H9 (cell line): ENCODE data around the gene GIT2. TPM values are rescaled to one million over a fixed set of nuclear protein-coding genes. Genes with fewer than 3 reads are reported as not detected.

Experiments used
- DNase-seq: peaks from one replicate; pipeline ENCODE4 v3.0.0-alpha.2; 2017
- H2AFZ ChIP-seq: one replicate; pipeline ENCODE4 v1.6.1; 2013; ENCODE audit warnings: mild to moderate bottlenecking, low read length, control low read depth, moderate library complexity
- H2AK5ac ChIP-seq: 2 replicates; pipeline ENCODE4 v1.6.1; 2013; ENCODE audit warnings: low read length, control low read depth, mixed read lengths; ENCODE audit not compliant: insufficient read length
- H2BK120ac ChIP-seq: one replicate; pipeline ENCODE4 v1.6.1; 2013; ENCODE audit warnings: low read depth, mild to moderate bottlenecking, low read length, control low read depth, inconsistent platforms; ENCODE audit not compliant: poor library complexity, severe bottlenecking
- H2BK12ac ChIP-seq: 2 replicates; pipeline ENCODE4 v1.6.1; 2013; ENCODE audit warnings: low read length, control low read depth, mixed read lengths, low read depth; ENCODE audit not compliant: insufficient read length
- H2BK15ac ChIP-seq: 2 replicates; pipeline ENCODE4 v1.6.1; 2013; ENCODE audit warnings: low read depth, low read length, control low read depth
- H2BK20ac ChIP-seq: one replicate; pipeline ENCODE4 v1.6.1; 2013; ENCODE audit warnings: low read depth, mild to moderate bottlenecking, low read length, control low read depth, inconsistent platforms; ENCODE audit not compliant: poor library complexity, severe bottlenecking
- H2BK5ac ChIP-seq: 2 replicates; pipeline ENCODE4 v1.6.1; 2013; ENCODE audit warnings: low read length, control low read depth, mixed read lengths; ENCODE audit not compliant: insufficient read length
- H3K14ac ChIP-seq: 2 replicates; pipeline ENCODE4 v1.6.1; 2013; ENCODE audit warnings: low read length, control low read depth; ENCODE audit not compliant: insufficient read depth
- H3K18ac ChIP-seq: 2 replicates; pipeline ENCODE4 v1.6.1; 2013; ENCODE audit warnings: low read depth, mild to moderate bottlenecking, mixed read lengths, low read length, control low read depth; ENCODE audit not compliant: insufficient read length
- H3K23ac ChIP-seq: 2 replicates; pipeline ENCODE4 v1.6.1; 2013; ENCODE audit warnings: low read length, control low read depth, mixed read lengths, low read depth; ENCODE audit not compliant: insufficient read length
- H3K23me2 ChIP-seq: 2 replicates; pipeline ENCODE4 v1.6.1; 2013; ENCODE audit warnings: low read depth, mild to moderate bottlenecking, mixed read lengths, low read length, control low read depth; ENCODE audit not compliant: insufficient read length, poor library complexity, severe bottlenecking
- H3K27ac ChIP-seq: 2 replicates; pipeline ENCODE4 v1.5.1; 2013; ENCODE audit warnings: low read length, control low read depth, mixed read lengths, low read depth; ENCODE audit not compliant: insufficient read length
- H3K27me3 ChIP-seq: 2 replicates; pipeline ENCODE4 v1.6.1; 2013; ENCODE audit warnings: low read length, control low read depth, inconsistent platforms; ENCODE audit not compliant: insufficient read depth
- H3K4ac ChIP-seq: 2 replicates; pipeline ENCODE4 v1.6.1; 2013; ENCODE audit warnings: low read depth, mild to moderate bottlenecking, control low read depth, inconsistent platforms, low read length, moderate library complexity
- H3K4me1 ChIP-seq: 2 replicates; pipeline ENCODE4 v1.6.1; 2013; ENCODE audit warnings: low read length, control low read depth, inconsistent platforms; ENCODE audit not compliant: insufficient read depth
- H3K4me2 ChIP-seq: 2 replicates; pipeline ENCODE4 v1.6.1; 2013; ENCODE audit warnings: low read length, control low read depth, mixed read lengths; ENCODE audit not compliant: insufficient read length, insufficient read depth
- H3K56ac ChIP-seq: 2 replicates; pipeline ENCODE4 v1.6.1; 2013; ENCODE audit warnings: low read depth, mild to moderate bottlenecking, mixed read lengths, low read length, control low read depth; ENCODE audit not compliant: insufficient read length
- H3K79me1 ChIP-seq: 2 replicates; pipeline ENCODE4 v1.6.1; 2013; ENCODE audit warnings: low read depth, mild to moderate bottlenecking, moderate library complexity, low read length, control low read depth, inconsistent platforms; ENCODE audit not compliant: insufficient read depth, poor library complexity, severe bottlenecking
- H3K79me2 ChIP-seq: 2 replicates; pipeline ENCODE4 v1.6.1; 2013; ENCODE audit warnings: low read length, control low read depth, inconsistent platforms; ENCODE audit not compliant: insufficient read depth
- H3K9ac ChIP-seq: 2 replicates; pipeline ENCODE4 v1.6.1; 2013; ENCODE audit warnings: low read length, control low read depth, mixed read lengths; ENCODE audit not compliant: insufficient read length; ENCODE audit errors: extremely low read depth
- H3K9me3 ChIP-seq: one replicate; pipeline ENCODE4 v1.6.1; 2013; ENCODE audit warnings: low read depth, low read length, inconsistent platforms; ENCODE audit not compliant: control insufficient read depth
- H3T11ph ChIP-seq: one replicate; pipeline ENCODE4 v1.6.1; 2013; ENCODE audit warnings: mild to moderate bottlenecking, low read length, control low read depth, inconsistent platforms
- H4K20me1 ChIP-seq: one replicate; pipeline ENCODE4 v1.6.1; 2013; ENCODE audit not compliant: control insufficient read depth, insufficient read length, insufficient read depth
- H4K5ac ChIP-seq: 2 replicates; pipeline ENCODE4 v1.6.1; 2013; ENCODE audit warnings: low read depth, mild to moderate bottlenecking, mixed read lengths, low read length, control low read depth; ENCODE audit not compliant: insufficient read length
- H4K8ac ChIP-seq: replicated peaks from 2 replicates; pipeline ENCODE4 v1.6.1; 2013; ENCODE audit warnings: low read length, control low read depth, mixed read lengths, low read depth; ENCODE audit not compliant: insufficient read length
- H4K91ac ChIP-seq: 2 replicates; pipeline ENCODE4 v1.6.1; 2013; ENCODE audit warnings: low read depth, mild to moderate bottlenecking, moderate library complexity, mixed read lengths, low read length, control low read depth; ENCODE audit not compliant: insufficient read length
- H3K27ac Mint-ChIP-seq, 3 experiments: 2 replicates in 2 of 3; 3 replicates in 1 of 3; pipeline ENCODE4 v1.8.0; 2020 to 2021; ENCODE audit warnings: mixed read lengths in 3 of 3, mild to moderate bottlenecking in 1 of 3, moderate library complexity in 1 of 3
- H3K27me3 Mint-ChIP-seq: 2 replicates; pipeline ENCODE4 v1.8.0; 2021; ENCODE audit warnings: low read depth, mild to moderate bottlenecking, moderate library complexity, mixed read lengths
- H3K36me3 Mint-ChIP-seq, 3 experiments: 2 replicates in 2 of 3; 3 replicates in 1 of 3; pipeline ENCODE4 v1.8.0; 2020 to 2021; ENCODE audit warnings: low read depth in 3 of 3, mixed read lengths in 3 of 3; ENCODE audit not compliant: insufficient read depth in 1 of 3
- H3K4me1 Mint-ChIP-seq, 2 experiments: 2 replicates each; pipeline ENCODE4 v1.8.0; 2020; ENCODE audit warnings: mixed read lengths in 2 of 2
- H3K4me3 Mint-ChIP-seq, 2 experiments: 2 replicates in 1 of 2; 3 replicates in 1 of 2; pipeline ENCODE4 v1.8.0; 2020 to 2021; ENCODE audit warnings: mild to moderate bottlenecking in 2 of 2, mixed read lengths in 2 of 2, moderate library complexity in 1 of 2
- H3K9me3 Mint-ChIP-seq, 2 experiments: 2 replicates in 1 of 2; 3 replicates in 1 of 2; pipeline ENCODE4 v1.8.0; 2020; ENCODE audit warnings: mild to moderate bottlenecking in 2 of 2, mixed read lengths in 2 of 2, moderate library complexity in 1 of 2
- WGBS: extraction: QIAGEN DNeasy Blood & Tissue Kit; methylation state at CpG from one replicate; pipeline ENCODE4 v1.1.7; 2013; ENCODE audit warnings: missing lambda C conversion rate, low lambda C conversion rate, mixed read lengths; ENCODE audit not compliant: insufficient read length; ENCODE audit errors: extremely low coverage; 5-methylcytosine and 5-hydroxymethylcytosine counted together
- total RNA-seq: library from RNA; stranded (reverse); gene quantifications from 2 replicates; pipeline ENCODE4 v1.2.1, GENCODE V29; 2021
- TF ChIP-seq, protein P1 (sequence below): fragments of 200-600 bp; sonication (generic); conservative IDR thresholded peaks from 3 replicates; pipeline ENCODE4 v1.8.0; 2021; ENCODE audit warnings: antibody characterized with exemption, mild to moderate bottlenecking

Gene GIT2
- total RNA-seq, 1 experiment from 2014 or later = 27.0 TPM

DNA sequence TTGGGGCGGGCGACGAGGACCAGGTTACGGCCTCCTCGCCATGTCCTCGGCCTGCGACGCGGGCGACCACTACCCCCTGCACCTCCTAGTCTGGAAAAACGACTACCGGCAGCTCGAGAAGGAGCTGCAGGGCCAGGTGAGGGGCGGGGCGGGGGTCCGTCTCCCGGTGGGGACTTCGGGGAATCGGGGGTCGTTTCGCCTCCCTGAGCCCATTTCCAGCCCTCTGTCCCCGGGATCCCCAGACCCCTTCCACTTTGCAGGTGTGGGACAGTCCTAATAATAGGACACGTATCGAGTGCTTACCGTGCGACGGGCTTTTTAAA, 3.4 kb upstream of the GIT2 start:
- no peak for DNase-seq

More for the DNA sequence above, 3.4 kb upstream of the GIT2 start:
- Histone ChIP-seq H4K8ac (no peak overlapping the region), H3K23me2 (peaks cover 16% of the 10 kb centered on the region), H3K27ac (no peak overlapping the region), H3K9ac (no peak overlapping the region), H2AK5ac (no peak overlapping the region), H2BK15ac (no peak overlapping the region), H2BK12ac (no peak overlapping the region), H3K18ac (no peak overlapping the region), H3K4me2 (peak overlapping the region; percentile 97), H3K23ac (no peak overlapping the region), H3K79me2 (no peaks in the 10 kb centered on the region), H3K56ac (no peak overlapping the region), H3K4ac (no peak overlapping the region), H4K20me1 (peaks cover 3% of the 10 kb centered on the region), H2BK20ac (no peak overlapping the region), H2BK5ac (no peak overlapping the region), H3K79me1 (no peaks in the 10 kb centered on the region), H4K5ac (no peak overlapping the region), H3K27me3 (no peaks in the 10 kb centered on the region), H3K9me3 (no peaks in the 10 kb centered on the region), H3K4me1 (peaks cover 2% of the 10 kb centered on the region; the same call in 1 of the 2 replicates), H4K91ac (no peak overlapping the region), H2BK120ac (no peak overlapping the region), H2AFZ (no peak overlapping the region), H3K14ac (no peak overlapping the region), H3T11ph (no peak overlapping the region)
- H3K27me3 Mint-ChIP-seq = peaks cover 12% of the 10 kb centered on the region
- H3K4me3 Mint-ChIP-seq = peak overlapping the region; percentile 87 to 99
- no peaks in the 10 kb centered on the region; a peak in 2 of 7 replicates for H3K36me3 Mint-ChIP-seq
- no CpG with 5 or more reads among the region's 27 CpGs for WGBS
- H3K4me1 Mint-ChIP-seq = peaks cover 24 to 26% of the 10 kb centered on the region in 2 experiments
- H3K9me3 Mint-ChIP-seq = no peaks in the 10 kb centered on the region
- TF ChIP-seq, protein P1, sequence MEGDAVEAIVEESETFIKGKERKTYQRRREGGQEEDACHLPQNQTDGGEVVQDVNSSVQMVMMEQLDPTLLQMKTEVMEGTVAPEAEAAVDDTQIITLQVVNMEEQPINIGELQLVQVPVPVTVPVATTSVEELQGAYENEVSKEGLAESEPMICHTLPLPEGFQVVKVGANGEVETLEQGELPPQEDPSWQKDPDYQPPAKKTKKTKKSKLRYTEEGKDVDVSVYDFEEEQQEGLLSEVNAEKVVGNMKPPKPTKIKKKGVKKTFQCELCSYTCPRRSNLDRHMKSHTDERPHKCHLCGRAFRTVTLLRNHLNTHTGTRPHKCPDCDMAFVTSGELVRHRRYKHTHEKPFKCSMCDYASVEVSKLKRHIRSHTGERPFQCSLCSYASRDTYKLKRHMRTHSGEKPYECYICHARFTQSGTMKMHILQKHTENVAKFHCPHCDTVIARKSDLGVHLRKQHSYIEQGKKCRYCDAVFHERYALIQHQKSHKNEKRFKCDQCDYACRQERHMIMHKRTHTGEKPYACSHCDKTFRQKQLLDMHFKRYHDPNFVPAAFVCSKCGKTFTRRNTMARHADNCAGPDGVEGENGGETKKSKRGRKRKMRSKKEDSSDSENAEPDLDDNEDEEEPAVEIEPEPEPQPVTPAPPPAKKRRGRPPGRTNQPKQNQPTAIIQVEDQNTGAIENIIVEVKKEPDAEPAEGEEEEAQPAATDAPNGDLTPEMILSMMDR = no peak
- 0 out of 7 replicates have a peak overlapping the region, but pooled peaks of 1 of the 3 experiments have one; percentile 57 for H3K27ac Mint-ChIP-seq
